Left lung (tissue), 10 donors: ENCODE data around the gene SNAPC1. TPM values are rescaled to one million over a fixed set of nuclear protein-coding genes. Genes with fewer than 3 reads are reported as not detected.

Source experiments
- ATAC-seq: fragments of 200-7000 bp; cut with Tn5 transposase; one replicate; pipeline ENCODE4 v1.9.1; 2020; ENCODE audit warnings: moderate library complexity
- DNase-seq, 4 donors: peaks; one replicate each; pipeline ENCODE4 v3.0.0-alpha.2; 2013 to 2020
- H3K27ac ChIP-seq, 2 donors: fragments of 200-600 bp; sonication (generic) in 1 of 2; one replicate each; pipeline versions ENCODE4 v1.5.0 to v1.8.0; 2020 to 2021
- H3K27me3 ChIP-seq, 2 donors: fragments of 200-600 bp; sonication (generic) in 1 of 2; one replicate each; pipeline versions ENCODE4 v1.5.0 to v1.8.0; 2020 to 2021
- H3K36me3 ChIP-seq, 2 donors: fragments of 200-600 bp; sonication (generic) in 1 of 2; one replicate each; pipeline versions ENCODE4 v1.5.0 to v1.8.0; 2020 to 2021
- H3K4me1 ChIP-seq, 2 donors: fragments of 200-600 bp; one replicate each; pipeline ENCODE4 v1.8.0; 2021
- H3K4me3 ChIP-seq, 2 donors: fragments of 200-600 bp; sonication (generic) in 1 of 2; one replicate each; pipeline versions ENCODE4 v1.5.0 to v1.8.0; 2020 to 2021; ENCODE audit warnings: mild to moderate bottlenecking in 1 of 2
- H3K9me3 ChIP-seq, 2 donors: fragments of 200-600 bp; sonication (generic) in 1 of 2; one replicate each; pipeline versions ENCODE4 v1.5.0 to v1.8.0; 2020 to 2021
- intact Hi-C, 2 donors: fragments of 100-400 bp; cut with DNase I; formaldehyde crosslinking; loops; one replicate each; pipeline versions ENCODE4 v1.11.2 to v1.14.2; 2022
- polyA plus RNA-seq, 6 donors: library from polyadenylated mRNA; unstranded; fragments of 120-200 nt; gene quantifications; one replicate each; pipeline ENCODE4 v1.2.1, GENCODE V29; 2013; ENCODE audit not compliant: insufficient read length in 6 of 6
- total RNA-seq, 2 donors: library from RNA; stranded (reverse); fragmentation: NEBNext Ultra II Directional; extraction: Animal tissue kit (Norgen Biotek cat#: 25700); gene quantifications; one replicate each; pipeline ENCODE4 v1.2.1, GENCODE V29; 2021
- TF ChIP-seq, protein P1 (sequence below), 2 donors: fragments of 200-600 bp; sonication (generic) in 1 of 2; IDR thresholded peaks; one replicate each; pipeline versions ENCODE4 v1.5.0 to v1.8.0; 2021; ENCODE audit warnings: antibody characterized with exemption in 2 of 2
- donor health status: DM: no; HTN: yes; CAD: no.
- donor health status: DM: no; HTN: no; CAD: no.

The SNAPC1 gene
- total and polyA plus RNA-seq, 8 donors: 5.4 to 17.5 (median 13.9) TPM

DNA sequence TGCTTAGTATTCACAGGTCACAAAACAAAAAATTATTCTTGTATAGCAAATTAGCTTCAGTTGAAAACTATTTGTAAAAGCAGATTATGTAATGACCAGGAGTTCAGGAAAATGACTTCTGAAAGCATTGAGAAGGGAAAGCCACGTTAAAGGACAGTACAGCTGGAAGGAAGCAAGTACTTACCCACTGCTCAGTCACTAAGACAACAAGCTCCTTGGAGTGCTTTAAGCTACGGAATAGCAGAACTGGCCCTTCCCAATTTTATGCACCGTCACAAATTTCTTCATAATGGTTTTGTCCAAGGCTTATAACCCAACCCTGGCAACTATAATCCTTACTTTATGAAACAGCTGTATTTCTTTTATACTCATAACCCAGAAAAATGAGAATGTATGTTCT, 13.0 kb upstream of the SNAPC1 start:
- Histone ChIP-seq H3K4me1 (peaks cover 12 to 54% of the 10 kb centered on the region in 2 donors), H3K27ac (peak overlapping the region; percentile 53 to 87), H3K9me3 (no peaks in the 10 kb centered on the region), H3K27me3 (no peaks in the 10 kb centered on the region), H3K36me3 (peaks cover 5 to 45% of the 10 kb centered on the region in 2 donors), H3K4me3 (peak overlapping the region in 1 of 2 donors; percentile 42)
- ATAC-seq (peak; percentile 65), DNase-seq (no peak)
- intact Hi-C loops: no loop called here
- TF ChIP-seq, protein P1, sequence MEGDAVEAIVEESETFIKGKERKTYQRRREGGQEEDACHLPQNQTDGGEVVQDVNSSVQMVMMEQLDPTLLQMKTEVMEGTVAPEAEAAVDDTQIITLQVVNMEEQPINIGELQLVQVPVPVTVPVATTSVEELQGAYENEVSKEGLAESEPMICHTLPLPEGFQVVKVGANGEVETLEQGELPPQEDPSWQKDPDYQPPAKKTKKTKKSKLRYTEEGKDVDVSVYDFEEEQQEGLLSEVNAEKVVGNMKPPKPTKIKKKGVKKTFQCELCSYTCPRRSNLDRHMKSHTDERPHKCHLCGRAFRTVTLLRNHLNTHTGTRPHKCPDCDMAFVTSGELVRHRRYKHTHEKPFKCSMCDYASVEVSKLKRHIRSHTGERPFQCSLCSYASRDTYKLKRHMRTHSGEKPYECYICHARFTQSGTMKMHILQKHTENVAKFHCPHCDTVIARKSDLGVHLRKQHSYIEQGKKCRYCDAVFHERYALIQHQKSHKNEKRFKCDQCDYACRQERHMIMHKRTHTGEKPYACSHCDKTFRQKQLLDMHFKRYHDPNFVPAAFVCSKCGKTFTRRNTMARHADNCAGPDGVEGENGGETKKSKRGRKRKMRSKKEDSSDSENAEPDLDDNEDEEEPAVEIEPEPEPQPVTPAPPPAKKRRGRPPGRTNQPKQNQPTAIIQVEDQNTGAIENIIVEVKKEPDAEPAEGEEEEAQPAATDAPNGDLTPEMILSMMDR (IDR thresholded peaks at IDR 0.05): no peak

DNA sequence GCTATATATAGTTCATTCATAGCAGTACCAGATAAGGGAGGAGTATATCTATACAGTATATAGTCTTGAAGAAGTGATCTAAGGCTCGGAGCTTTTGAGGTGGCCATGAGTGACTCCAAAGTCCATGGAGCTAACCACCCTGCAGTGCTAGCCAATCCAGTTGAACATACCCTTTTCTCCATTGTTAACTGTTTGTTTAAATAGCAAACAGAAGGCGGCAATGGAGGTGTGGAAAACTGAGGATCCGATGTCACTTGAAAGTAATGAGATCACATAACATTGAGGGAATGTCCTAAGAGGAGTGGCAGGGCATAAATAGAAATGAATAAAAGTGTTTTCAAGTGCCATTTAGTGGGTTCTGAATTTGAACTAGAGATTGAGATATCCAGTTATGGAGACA, 12.4 kb upstream of the SNAPC1 start:
- peaks cover 5 to 39% of the 10 kb centered on the region in 2 donors for H3K36me3 ChIP-seq
- peaks cover 12 to 54% of the 10 kb centered on the region in 2 donors for H3K4me1 ChIP-seq
- peak overlapping the region in 1 of 2 donors; percentile 42 for H3K4me3 ChIP-seq
- TF ChIP-seq, protein P1 (IDR thresholded peaks at IDR 0.05): no peak
- H3K27me3 ChIP-seq: no peaks in the 10 kb centered on the region
- peak overlapping the region; percentile 53 to 87 for H3K27ac ChIP-seq
- no peaks in the 10 kb centered on the region for H3K9me3 ChIP-seq
- intact Hi-C loops: no loop called here
- ATAC-seq (peak; percentile 18), DNase-seq (no peak)

DNA sequence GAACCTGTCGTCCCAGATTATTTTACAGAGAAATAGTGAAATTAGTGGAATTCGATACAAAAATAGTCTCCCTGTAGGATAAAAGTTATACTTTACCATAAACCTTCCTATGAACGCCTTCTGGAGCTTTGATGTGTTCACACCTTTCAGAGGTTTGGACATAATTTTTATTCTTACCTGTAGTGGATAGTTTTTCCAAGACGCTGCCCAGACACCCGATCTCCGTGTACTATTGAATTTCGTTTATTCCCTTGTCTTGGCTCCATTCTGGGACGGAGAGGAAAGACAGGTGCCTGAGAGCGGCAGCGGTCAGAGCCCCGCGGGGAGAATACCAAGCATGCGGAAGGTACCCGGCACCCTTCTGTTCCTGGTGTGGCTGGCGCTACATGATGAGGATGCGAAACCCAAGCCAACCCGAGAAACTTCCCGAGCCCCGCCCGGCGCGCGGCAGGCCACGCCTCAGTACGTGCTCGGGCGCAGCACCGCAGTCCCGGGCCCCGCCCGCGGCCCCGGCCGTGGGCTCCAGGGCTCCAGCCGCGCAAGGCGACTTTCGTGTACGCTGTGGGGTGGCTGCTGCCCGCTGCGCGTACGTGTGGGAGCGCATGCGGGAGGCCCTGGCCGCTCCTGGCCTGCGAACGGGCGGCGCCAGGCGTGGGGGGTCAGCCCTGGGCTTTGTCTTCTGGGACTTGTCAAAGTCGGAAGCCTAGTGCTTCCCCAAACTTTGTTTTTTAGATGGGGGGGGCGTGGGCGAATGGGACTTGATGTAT, 11.3 kb upstream of the SNAPC1 start:
- peak; percentile 77 to 98 (median 90) for DNase-seq
- intact Hi-C loops: no loop called here

DNA sequence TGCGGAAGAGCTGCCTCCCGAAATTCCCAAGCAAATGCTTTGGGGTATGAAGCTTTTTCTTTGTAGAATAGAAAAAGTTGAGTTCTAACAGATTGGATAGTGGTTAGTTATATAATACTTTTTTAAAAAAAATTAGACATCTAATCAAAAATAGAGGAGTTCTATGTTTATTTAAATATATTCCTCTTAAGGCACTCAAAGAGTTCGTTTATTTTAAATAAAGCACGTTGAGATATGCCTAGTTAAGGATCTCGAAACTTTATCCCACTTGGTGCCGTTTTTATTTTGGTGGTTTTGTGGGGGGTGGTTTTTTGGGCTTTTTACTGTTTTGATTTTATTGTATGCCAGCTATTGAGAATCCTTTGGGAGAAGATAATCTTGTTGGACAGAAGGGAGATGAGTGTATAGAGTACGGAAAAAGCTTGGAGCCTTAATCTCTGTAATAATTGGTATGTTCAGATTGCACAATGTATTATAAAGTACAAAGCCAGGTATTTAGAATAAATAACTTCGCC, 10.7 kb upstream of the SNAPC1 start:
- Histone ChIP-seq H3K36me3 (peaks cover 0 to 22% of the 10 kb centered on the region in 2 donors), H3K4me1 (peaks cover 12 to 54% of the 10 kb centered on the region in 2 donors), H3K9me3 (no peaks in the 10 kb centered on the region), H3K27me3 (no peaks in the 10 kb centered on the region), H3K27ac (peak overlapping the region; percentile 87 to 90), H3K4me3 (peak overlapping the region; percentile 36 to 42)
- DNase-seq: no peak
- intact Hi-C loops: no loop called here
- no peak for ATAC-seq
- TF ChIP-seq, protein P1 (IDR thresholded peaks at IDR 0.05): no peak

More for the DNA sequence above, 11.3 kb upstream of the SNAPC1 start:
- TF ChIP-seq, protein P1 (IDR thresholded peaks at IDR 0.05): no peak
- ATAC-seq: peak; percentile 93
- Histone ChIP-seq H3K4me3 (peak overlapping the region; percentile 36 to 42), H3K27me3 (no peaks in the 10 kb centered on the region), H3K9me3 (no peaks in the 10 kb centered on the region), H3K36me3 (peaks cover 0 to 28% of the 10 kb centered on the region in 2 donors), H3K27ac (peak overlapping the region; percentile 87 to 90), H3K4me1 (peaks cover 12 to 54% of the 10 kb centered on the region in 2 donors)

DNA sequence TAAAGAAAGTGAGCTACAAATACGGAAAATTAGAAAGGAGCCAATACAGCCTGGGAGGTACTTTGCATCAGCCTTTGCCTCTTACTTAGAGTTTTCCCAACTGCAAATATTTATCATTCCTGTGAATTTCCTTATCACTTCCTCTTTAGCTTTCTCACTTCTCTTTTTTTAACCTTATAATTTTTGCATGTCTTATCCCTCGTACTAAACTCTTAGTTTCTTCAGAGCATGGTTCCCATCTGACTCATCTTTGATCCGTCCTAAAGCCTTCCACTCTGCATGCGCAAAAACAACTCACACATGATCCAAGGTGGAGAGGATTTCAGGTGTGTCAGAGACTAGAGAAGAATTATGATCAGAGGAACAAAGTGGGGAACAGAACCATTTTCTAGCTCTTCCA, 9.6 kb upstream of the SNAPC1 start:
- Histone ChIP-seq H3K36me3 (peaks cover 0 to 11% of the 10 kb centered on the region in 2 donors), H3K4me1 (peaks cover 12 to 53% of the 10 kb centered on the region in 2 donors), H3K27me3 (no peaks in the 10 kb centered on the region), H3K27ac (peak overlapping the region in 1 of 2 donors; percentile 23), H3K9me3 (no peaks in the 10 kb centered on the region), H3K4me3 (no peak overlapping the region)
- intact Hi-C loops: no loop called here
- no peak for DNase-seq
- ATAC-seq: no peak
- TF ChIP-seq, protein P1 (IDR thresholded peaks at IDR 0.05): no peak
